Neural cell (in vitro differentiated cells): ENCODE results near the gene STXBP5. TPM values are rescaled to one million over a fixed set of nuclear protein-coding genes. Genes with fewer than 3 reads are reported as not detected.

Experiments used
- H2AFZ ChIP-seq: fragments of 200-600, 300-800 bp; sonication (generic), shearing (Covaris generic); 2 replicates; pipeline ENCODE4 v1.6.0; 2014; ENCODE audit warnings: low read depth, mild to moderate bottlenecking, antibody characterized with exemption, low read length, moderate library complexity
- H3F3A ChIP-seq: fragments of 200-600 bp; shearing (Covaris generic); 2 replicates; pipeline ENCODE4 v1.6.1; 2016; ENCODE audit warnings: mild to moderate bottlenecking, moderate library complexity, mixed read lengths, antibody characterized with exemption, low read length; ENCODE audit not compliant: insufficient read depth, poor library complexity, severe bottlenecking
- H3K27ac ChIP-seq: fragments of 200-600, 300-800 bp; sonication (generic), shearing (Covaris generic); 2 replicates; pipeline ENCODE4 v1.5.1; 2014; ENCODE audit warnings: mild to moderate bottlenecking, low read length, moderate library complexity
- H3K27me3 ChIP-seq: fragments of 300-800, 200-600 bp; sonication (generic), shearing (Covaris generic); 2 replicates; pipeline ENCODE4 v1.6.0; 2014; ENCODE audit warnings: mild to moderate bottlenecking, low read depth, low read length, moderate library complexity; ENCODE audit not compliant: insufficient read depth
- H3K36me3 ChIP-seq: fragments of 300-800, 200-600 bp; sonication (generic), shearing (Covaris generic); 2 replicates; pipeline ENCODE4 v1.5.1; 2014; ENCODE audit warnings: mild to moderate bottlenecking, antibody characterized with exemption, low read length, moderate library complexity; ENCODE audit not compliant: insufficient read depth
- H3K4me2 ChIP-seq: fragments of 300-800, 200-600 bp; sonication (generic), shearing (Covaris generic); 2 replicates; pipeline ENCODE4 v1.6.0; 2014; ENCODE audit warnings: mild to moderate bottlenecking, low read length
- H3K4me3 ChIP-seq: fragments of 300-800, 200-600 bp; sonication (generic), shearing (Covaris generic); 2 replicates; pipeline ENCODE4 v1.5.1; 2014; ENCODE audit warnings: mild to moderate bottlenecking, low read length, moderate library complexity
- H3K79me2 ChIP-seq: fragments of 200-600 bp; shearing (Covaris generic); replicated peaks from 2 replicates; pipeline ENCODE4 v1.6.0; 2014; ENCODE audit warnings: mild to moderate bottlenecking, low read length, moderate library complexity; ENCODE audit not compliant: insufficient read depth
- H3K9ac ChIP-seq: fragments of 300-800, 200-600 bp; sonication (generic), shearing (Covaris generic); 2 replicates; pipeline ENCODE4 v1.6.1; 2016; ENCODE audit warnings: mild to moderate bottlenecking, low read length, mixed read lengths
- H3K9me2 ChIP-seq: fragments of 200-600 bp; shearing (Covaris generic); 2 replicates; pipeline ENCODE4 v1.6.1; 2016; ENCODE audit warnings: mild to moderate bottlenecking, low read length, mixed read lengths; ENCODE audit not compliant: insufficient read depth
- H3K9me3 ChIP-seq: fragments of 200-600, 300-800 bp; sonication (generic), shearing (Covaris generic); 2 replicates; pipeline ENCODE4 v1.6.1; 2016; ENCODE audit warnings: mild to moderate bottlenecking, mixed run types, low read length, moderate library complexity, mixed read lengths
- H4K20me1 ChIP-seq: fragments of 200-600 bp; shearing (Covaris generic); 2 replicates; pipeline ENCODE4 v1.6.1; 2016; ENCODE audit warnings: mild to moderate bottlenecking, mixed run types; ENCODE audit not compliant: insufficient read depth
- EP300 ChIP-seq: fragments of 450-650 bp; conservative IDR thresholded peaks from 2 replicates; pipeline ENCODE4 v1.6.1; 2014; ENCODE audit warnings: antibody characterized with exemption, mild to moderate bottlenecking, moderate library complexity; ENCODE audit not compliant: poor library complexity, severe bottlenecking
- EZH2 ChIP-seq: fragments of 200-600, 300-800 bp; shearing (Covaris generic), sonication (generic); IDR thresholded peaks from 2 replicates; pipeline ENCODE4 v1.6.1; 2014; ENCODE audit warnings: antibody characterized with exemption, low read length, borderline replicate concordance, mild to moderate bottlenecking; ENCODE audit not compliant: insufficient read depth, poor library complexity, severe bottlenecking
- MXI1 ChIP-seq: fragments of 450-650 bp; conservative IDR thresholded peaks from 2 replicates; pipeline ENCODE4 v1.6.1; 2014; ENCODE audit warnings: antibody characterized with exemption, mild to moderate bottlenecking; ENCODE audit not compliant: poor library complexity, severe bottlenecking
- POLR2AphosphoS5 ChIP-seq: IDR thresholded peaks from 2 replicates; pipeline ENCODE4 v1.6.1; 2012
- RAD21 ChIP-seq: fragments of 450-650 bp; conservative IDR thresholded peaks from 2 replicates; pipeline ENCODE4 v1.6.1; 2014; ENCODE audit warnings: antibody characterized with exemption, mild to moderate bottlenecking, moderate library complexity
- SMC3 ChIP-seq: fragments of 450-650 bp; conservative IDR thresholded peaks from 2 replicates; pipeline ENCODE4 v1.6.1; 2014; ENCODE audit warnings: antibody characterized with exemption, mild to moderate bottlenecking, moderate library complexity; ENCODE audit not compliant: poor library complexity
- TAF1 ChIP-seq: IDR thresholded peaks from 2 replicates; pipeline ENCODE4 v1.6.1; 2012; ENCODE audit warnings: low read depth
- polyA plus RNA-seq: library from polyadenylated mRNA; depleted of rRNA; stranded (reverse); fragments of >200 nt; gene quantifications from 2 replicates; pipeline ENCODE4 v1.2.3, GENCODE V29; 2014
- TF ChIP-seq, protein P1 (sequence below): fragments of 450-650 bp; IDR thresholded peaks from 2 replicates; pipeline ENCODE4 v1.5.1; 2014; ENCODE audit warnings: antibody characterized with exemption, mild to moderate bottlenecking, moderate library complexity; ENCODE audit not compliant: poor library complexity, severe bottlenecking
- TF ChIP-seq, protein P2 (sequence below): IDR thresholded peaks from 2 replicates; pipeline ENCODE4 v1.6.1; 2012; ENCODE audit warnings: borderline replicate concordance

The STXBP5 gene
- polyA plus RNA-seq, 1 donor from 2014 or later, result 56.4 TPM

DNA sequence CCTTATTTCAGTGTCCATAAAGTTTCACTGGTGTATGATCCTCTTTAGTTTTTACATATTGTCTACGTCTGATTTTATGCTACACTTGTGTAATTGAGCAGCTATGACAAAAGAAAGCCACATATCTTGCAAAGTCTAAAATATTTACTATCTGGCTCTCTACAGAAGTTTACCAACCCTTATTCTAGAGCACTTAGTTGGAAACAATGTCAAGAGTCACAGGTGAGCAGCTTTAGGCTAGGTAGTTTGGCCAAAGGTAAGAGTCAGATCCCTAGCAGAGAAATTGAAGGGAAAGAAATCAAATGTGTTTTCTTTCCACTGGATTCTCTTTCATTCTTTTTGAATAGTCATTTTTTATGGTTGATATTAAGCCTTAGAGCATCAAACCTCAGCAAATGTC is 34.7 kb upstream of the STXBP5 start:
- Histone ChIP-seq H4K20me1 (no peaks in the 10 kb centered on the region), H3K27ac (no peak overlapping the region), H3K9me2 (no peaks in the 10 kb centered on the region), H3K36me3 (no peaks in the 10 kb centered on the region), H3F3A (no peaks in the 10 kb centered on the region), H3K4me2 (no peak overlapping the region), H3K4me3 (no peak overlapping the region), H3K9me3 (no peaks in the 10 kb centered on the region), H3K9ac (no peak overlapping the region), H3K27me3 (no peaks in the 10 kb centered on the region), H3K79me2 (no peaks in the 10 kb centered on the region), H2AFZ (no peak overlapping the region)
- TF ChIP-seq MXI1 (no peak), EP300 (no peak)
- TF ChIP-seq, protein P1, sequence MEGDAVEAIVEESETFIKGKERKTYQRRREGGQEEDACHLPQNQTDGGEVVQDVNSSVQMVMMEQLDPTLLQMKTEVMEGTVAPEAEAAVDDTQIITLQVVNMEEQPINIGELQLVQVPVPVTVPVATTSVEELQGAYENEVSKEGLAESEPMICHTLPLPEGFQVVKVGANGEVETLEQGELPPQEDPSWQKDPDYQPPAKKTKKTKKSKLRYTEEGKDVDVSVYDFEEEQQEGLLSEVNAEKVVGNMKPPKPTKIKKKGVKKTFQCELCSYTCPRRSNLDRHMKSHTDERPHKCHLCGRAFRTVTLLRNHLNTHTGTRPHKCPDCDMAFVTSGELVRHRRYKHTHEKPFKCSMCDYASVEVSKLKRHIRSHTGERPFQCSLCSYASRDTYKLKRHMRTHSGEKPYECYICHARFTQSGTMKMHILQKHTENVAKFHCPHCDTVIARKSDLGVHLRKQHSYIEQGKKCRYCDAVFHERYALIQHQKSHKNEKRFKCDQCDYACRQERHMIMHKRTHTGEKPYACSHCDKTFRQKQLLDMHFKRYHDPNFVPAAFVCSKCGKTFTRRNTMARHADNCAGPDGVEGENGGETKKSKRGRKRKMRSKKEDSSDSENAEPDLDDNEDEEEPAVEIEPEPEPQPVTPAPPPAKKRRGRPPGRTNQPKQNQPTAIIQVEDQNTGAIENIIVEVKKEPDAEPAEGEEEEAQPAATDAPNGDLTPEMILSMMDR, result no peak
- TF ChIP-seq, protein P2, sequence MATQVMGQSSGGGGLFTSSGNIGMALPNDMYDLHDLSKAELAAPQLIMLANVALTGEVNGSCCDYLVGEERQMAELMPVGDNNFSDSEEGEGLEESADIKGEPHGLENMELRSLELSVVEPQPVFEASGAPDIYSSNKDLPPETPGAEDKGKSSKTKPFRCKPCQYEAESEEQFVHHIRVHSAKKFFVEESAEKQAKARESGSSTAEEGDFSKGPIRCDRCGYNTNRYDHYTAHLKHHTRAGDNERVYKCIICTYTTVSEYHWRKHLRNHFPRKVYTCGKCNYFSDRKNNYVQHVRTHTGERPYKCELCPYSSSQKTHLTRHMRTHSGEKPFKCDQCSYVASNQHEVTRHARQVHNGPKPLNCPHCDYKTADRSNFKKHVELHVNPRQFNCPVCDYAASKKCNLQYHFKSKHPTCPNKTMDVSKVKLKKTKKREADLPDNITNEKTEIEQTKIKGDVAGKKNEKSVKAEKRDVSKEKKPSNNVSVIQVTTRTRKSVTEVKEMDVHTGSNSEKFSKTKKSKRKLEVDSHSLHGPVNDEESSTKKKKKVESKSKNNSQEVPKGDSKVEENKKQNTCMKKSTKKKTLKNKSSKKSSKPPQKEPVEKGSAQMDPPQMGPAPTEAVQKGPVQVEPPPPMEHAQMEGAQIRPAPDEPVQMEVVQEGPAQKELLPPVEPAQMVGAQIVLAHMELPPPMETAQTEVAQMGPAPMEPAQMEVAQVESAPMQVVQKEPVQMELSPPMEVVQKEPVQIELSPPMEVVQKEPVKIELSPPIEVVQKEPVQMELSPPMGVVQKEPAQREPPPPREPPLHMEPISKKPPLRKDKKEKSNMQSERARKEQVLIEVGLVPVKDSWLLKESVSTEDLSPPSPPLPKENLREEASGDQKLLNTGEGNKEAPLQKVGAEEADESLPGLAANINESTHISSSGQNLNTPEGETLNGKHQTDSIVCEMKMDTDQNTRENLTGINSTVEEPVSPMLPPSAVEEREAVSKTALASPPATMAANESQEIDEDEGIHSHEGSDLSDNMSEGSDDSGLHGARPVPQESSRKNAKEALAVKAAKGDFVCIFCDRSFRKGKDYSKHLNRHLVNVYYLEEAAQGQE, result no peak

DNA sequence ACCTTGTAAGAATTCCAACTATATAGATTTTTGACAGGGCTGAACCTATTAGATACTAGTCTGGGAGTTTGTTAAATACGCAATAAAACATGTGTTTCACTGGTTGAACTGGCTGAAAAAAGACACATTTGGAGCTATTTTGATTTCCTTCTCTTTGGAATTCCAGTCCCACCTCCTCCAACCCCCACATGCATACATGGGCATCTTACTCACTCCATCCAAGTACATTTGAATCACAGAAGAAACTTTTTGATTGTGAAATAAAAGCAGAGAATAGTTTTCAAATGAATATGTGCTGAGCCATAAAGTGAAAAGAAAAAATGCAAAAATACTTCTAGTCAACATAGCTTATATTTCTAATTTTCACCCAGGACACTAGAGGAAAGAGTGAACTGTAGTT is 33.9 kb upstream of the STXBP5 start:
- H4K20me1 ChIP-seq, result no peaks in the 10 kb centered on the region
- H3K9me2 ChIP-seq, result no peaks in the 10 kb centered on the region
- TF ChIP-seq RAD21, result no peak
- no peak overlapping the region for H2AFZ ChIP-seq
- no peaks in the 10 kb centered on the region for H3K36me3 ChIP-seq
- H3K9ac ChIP-seq, result no peak overlapping the region
- no peaks in the 10 kb centered on the region for H3F3A ChIP-seq
- no peak overlapping the region for H3K4me2 ChIP-seq
- H3K4me3 ChIP-seq, result no peak overlapping the region
- H3K27me3 ChIP-seq, result no peaks in the 10 kb centered on the region
- no peaks in the 10 kb centered on the region for H3K79me2 ChIP-seq
- no peak overlapping the region for H3K27ac ChIP-seq
- H3K9me3 ChIP-seq, result no peaks in the 10 kb centered on the region

DNA sequence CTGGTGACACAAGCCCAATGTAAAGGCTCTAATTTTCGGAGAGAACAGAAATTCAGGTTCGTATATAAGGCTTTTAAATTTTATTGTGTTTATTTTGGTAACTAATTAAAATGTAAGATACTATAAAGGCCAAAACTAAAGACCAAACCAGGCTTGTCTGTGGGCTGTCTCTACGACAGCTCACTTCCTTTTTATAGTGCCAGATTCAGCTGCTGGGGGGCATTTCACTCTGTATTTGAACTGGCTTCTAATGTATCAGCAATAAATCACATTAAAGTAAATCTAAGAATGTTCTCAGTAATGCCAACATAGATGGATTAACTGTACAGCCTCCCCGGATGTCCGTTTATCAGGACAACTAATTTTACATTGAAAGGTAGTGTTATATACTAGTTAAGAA is 31.1 kb upstream of the STXBP5 start:
- Histone ChIP-seq H3F3A (no peaks in the 10 kb centered on the region), H3K79me2 (no peaks in the 10 kb centered on the region), H4K20me1 (no peaks in the 10 kb centered on the region), H3K4me3 (no peak overlapping the region), H3K9me3 (no peaks in the 10 kb centered on the region), H3K9ac (no peak overlapping the region), H3K4me2 (no peak overlapping the region), H3K36me3 (no peaks in the 10 kb centered on the region), H3K27me3 (no peaks in the 10 kb centered on the region), H3K9me2 (no peaks in the 10 kb centered on the region), H3K27ac (no peak overlapping the region), H2AFZ (no peak overlapping the region)
- TF ChIP-seq TAF1, result no peak
- TF ChIP-seq SMC3, result no peak
- no peak for TF ChIP-seq RAD21
- TF ChIP-seq EP300, result no peak
- TF ChIP-seq, protein P2, result no peak
- no peak for TF ChIP-seq EZH2
- TF ChIP-seq, protein P1, result no peak
- no peak for TF ChIP-seq MXI1
- no peak for TF ChIP-seq POLR2AphosphoS5
